GM19099 (cell line): Measurements from ENCODE around the gene ARID5B.
A peak's percentile ranks its signal among the peaks of the same experiment; 100 is the strongest.

Experiments used
- POLR2A ChIP-seq: IDR thresholded peaks from 3 replicates; pipeline ENCODE4 v1.6.1; 2011; ENCODE audit warnings: low read depth; ENCODE audit not compliant: insufficient read length; ENCODE audit errors: extremely low read depth

Gene ARID5B

DNA sequence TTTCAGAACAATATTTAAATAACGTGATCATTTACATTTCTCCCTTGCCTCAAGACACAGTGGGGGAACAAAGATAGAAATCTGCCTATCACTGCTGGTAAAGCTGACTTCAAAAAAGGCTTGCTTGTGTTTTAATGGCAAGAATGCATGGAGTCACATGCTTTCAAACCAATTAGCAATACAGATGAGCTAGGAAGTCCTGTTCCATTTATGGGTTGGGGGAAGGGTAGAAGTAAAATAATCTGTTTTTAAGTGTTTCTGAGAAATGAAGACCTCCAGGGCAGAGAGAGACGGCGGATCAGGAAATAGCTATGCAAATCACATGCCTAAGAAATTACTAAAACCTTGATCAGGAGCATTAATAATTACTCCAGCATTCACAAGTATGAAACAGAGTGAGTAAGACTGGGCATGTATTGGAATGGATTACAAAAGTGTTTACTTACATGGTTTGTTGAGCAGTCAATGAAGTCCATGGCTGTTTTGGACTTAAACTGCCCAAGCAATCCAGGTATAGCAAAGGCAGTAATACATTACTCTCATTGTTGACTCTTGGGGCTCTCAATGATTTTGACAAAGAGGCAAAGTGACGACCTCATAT lies 142.0 kb downstream of the ARID5B start:
- no peak for TF ChIP-seq POLR2A

DNA sequence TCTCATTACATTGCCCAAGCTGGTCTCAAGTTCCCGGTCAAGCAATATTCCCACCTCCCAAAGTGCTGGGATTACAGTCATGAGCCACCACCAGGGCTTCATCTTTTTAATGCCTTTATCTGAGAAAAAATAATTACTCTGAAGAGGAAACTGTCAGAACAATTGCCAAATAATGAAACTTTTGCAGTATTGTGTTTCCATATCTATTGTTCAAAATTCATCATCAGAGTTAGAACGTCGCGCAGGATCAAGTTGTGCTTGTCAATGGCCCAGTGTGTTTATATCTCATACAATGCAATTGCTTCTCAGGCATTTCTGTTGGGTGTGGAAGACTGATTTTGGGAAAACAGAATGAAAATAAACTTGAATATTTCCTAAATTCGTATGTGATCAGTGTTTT lies 143.1 kb downstream of the ARID5B start:
- TF ChIP-seq POLR2A: no peak

DNA sequence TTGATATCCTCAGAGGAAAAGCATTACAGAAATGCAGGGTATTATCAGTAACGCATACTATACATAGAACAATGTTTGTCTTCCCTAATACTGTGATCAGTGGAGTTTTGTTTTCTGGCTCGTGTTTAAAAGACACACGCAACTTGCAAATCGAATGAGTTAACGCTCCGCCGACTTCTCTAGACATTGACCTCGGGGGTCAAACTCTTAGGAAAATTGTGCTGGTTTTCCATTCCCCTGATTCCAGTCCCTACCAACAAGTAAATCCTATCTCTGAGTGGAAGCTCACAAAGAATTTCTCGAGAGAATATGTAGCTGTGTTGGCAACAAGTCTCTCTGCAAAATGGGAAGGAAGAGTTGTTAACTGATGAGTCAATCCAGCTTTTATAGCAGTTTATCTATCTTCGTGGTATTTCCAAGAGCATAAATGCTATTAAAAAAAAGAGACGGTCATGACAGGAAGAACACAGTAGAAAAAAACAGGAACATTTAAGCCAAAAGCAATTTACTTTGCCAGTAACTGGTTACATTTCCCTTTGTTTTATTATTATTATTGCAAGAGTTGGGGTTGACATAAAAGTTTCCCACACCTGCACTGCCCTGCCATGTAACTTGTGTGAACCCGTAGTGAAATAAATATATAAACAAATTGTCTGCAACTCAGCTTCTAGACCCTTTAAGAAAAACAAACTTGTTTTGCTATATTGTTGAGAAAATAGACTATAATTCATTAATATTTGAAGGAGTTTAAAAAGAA lies 144.4 kb downstream of the ARID5B start:
- TF ChIP-seq POLR2A: no peak

DNA sequence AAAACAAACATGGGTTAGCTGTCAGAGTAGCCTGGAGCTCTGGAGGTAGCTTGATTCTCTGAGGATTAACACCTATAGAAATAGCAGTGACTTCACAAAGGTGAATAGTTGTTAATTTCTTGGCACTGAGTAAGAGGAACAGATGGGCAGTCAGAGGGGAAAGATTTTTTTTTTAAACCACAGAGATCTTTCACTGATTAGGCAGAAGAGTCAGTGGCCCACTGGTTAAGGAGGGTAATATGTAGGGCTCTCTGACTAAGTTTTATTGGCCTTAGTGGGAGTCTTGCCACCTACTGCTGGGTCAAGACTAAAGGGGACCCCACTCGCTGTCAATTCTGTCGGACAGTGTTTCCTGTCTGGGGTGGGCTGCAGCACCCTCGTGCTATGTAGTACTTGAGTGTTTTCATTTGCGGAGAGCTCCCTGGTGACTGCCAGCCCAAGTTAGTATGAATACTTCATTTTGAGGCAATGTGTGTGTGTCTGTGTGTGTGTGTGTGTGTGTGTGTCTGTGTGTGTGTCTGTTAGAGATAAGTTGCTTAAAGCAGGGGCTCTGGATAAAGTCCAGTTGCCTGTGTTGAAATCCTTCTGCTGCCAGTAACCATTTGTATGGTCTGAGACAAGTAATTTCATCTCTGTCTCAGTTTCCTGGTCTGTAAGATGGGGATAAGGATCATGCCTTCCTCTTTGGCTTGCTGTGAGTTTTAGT lies 145.2 kb downstream of the ARID5B start:
- TF ChIP-seq POLR2A: peak; percentile 41

DNA sequence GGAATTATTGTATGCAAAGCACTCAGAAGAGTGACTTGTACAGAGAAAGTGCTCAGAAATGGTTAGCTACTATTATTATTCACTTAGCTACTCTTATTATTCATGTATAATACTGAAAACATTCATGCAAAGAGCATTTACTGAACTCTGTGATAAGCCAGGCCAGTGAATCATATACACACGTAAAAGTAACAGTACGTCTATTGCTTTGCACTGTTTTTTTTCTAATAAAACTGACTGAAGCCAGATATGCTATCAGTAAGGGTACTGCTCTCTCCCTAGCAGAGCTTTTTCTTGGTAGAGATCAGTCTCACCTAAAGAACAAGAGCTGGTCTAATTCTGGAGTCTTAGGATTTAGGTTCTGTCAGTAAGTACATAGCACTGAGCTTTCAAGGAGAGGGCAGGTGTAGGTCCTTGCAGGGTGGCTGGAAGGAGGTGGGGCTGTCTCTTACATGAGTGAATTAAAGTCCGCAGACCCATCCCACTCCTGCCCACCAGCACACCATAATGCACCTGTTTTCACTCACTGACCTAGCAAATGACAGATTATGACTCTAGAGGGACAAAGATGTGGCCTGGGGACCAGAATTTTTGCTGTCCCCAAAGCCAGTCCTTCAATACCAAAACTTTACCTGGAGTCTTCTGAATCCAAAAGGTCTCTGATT lies 145.9 kb downstream of the ARID5B start:
- no peak for TF ChIP-seq POLR2A

DNA sequence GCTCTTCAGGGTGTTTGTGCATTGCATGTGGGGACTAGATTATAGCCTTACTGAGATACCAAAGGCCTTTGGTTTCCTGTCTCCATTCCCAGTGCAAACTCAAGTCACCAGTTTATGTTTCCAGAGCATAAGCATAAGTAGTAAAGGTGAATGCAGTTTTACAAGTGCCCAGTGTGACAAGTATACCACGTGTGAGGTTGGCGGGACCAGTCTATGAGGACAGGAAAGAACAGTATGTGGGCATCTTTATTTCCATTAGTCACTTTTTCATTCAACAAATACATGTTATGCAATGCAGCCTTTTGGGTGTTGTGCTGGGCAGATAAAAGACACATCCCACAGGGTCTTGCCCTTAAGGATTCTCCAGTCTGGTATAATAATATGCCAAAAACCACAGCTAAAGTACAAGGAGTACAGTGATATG lies 146.5 kb downstream of the ARID5B start:
- TF ChIP-seq POLR2A: no peak

DNA sequence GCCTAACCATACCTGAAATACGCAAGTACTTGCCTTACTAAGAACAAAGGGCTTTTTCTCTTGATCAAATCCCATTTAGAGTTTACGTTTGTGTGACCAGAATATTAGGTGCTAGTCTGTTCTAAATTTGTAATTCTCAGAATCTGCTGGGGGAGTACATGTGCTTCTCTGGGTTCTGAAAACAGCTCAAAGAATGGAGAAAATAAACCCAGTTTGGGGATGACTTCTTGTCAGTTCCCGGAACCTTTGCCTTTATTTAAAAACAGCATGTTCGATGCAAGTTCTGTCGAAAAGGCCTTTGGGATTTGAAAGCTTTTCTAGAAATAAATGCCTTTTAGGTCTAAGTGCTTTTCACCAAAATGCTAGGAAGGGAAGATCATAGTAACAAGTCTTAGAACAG lies 147.0 kb downstream of the ARID5B start:
- TF ChIP-seq POLR2A: no peak

DNA sequence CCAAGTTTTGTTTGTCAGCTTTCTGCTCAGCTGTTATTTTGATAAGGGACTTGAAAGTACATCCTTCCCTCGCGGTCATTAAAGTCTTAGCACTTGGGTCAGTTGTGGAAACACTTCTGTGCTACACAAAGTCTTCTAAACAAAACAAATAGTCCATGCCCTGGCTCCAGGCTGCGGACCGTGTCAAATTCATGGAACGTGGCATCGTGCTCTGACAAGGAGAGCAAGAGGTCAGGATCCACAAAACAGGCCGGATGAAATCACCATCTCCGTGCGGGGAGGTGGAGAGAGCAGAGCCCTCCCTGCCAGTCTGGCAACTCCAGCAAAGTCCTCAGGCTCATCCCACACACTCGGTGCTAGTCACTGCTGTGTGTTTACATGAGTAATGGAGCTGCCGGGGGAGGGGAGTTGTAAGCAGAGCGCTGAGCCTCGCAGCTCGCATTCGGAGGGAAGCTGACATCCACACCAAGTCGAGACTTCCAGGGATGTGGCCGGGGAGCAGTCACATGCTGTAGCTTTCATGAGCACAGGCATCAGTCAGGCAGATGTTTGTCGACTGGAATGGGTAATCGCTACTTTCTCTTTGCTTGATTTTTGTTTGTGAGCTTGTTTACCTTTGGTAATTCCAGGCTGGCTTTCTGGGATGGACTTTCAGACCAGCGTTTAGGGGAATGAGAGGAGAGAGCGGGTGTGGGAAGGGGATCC lies 147.6 kb downstream of the ARID5B start:
- peak; percentile 57 for TF ChIP-seq POLR2A

DNA sequence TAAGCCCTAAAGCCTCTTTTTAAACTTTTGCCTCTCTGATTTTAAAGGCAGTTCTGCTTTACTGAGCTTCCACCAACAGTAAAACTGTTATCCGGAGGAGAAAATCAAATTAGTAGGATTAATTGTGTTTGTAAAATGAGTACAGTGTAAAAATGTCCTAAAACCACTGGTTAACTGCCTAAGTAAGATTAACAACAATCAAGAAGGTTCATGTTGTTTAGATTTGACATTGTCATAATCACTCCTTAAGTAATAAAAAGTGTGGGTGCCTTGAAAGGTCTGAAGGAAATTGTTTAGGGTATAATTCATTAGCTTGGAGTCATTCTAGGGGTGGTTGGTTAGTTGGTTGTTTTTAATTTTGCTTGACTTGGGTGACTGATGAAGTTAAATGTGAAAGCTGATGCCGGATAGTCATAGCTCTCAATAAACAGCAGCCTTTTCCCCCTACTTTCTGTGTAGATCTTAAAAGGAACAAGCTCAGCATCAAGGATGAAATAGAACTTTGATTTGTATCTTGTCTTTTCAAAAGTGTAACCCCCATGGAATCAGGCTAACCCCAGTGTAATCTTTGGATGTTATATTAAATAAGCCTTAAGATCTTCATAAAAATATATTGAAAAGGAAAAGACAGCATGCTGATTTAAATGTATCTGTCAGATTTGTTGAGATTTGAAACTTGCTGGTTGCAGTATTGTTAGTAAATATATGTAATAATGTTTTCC lies 148.3 kb downstream of the ARID5B start:
- no peak for TF ChIP-seq POLR2A

DNA sequence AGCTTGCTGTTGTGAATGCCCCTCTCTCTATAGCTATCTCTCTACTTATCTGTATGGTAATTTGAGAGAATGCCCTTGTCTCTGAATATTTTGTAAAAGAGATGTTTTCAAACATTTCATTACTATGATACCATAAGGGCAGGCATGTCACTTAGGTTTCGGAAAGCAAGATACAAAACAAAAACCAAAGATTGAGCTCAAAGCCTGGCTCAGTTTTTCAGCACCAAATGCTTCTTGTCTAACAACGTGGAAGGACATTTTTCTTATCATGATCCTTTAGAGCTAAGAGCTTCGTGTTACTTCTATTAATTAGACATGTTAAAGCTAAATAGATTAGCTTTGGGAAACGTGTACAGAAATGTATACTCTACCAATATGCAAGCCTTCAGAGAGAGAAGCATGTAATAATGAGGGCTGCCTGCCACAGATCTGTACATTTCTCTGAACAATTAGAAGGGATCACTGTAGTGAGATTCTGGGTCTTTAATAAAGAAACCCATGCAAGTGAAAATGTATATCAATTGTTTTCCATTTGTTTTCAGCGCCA lies 148.9 kb downstream of the ARID5B start:
- peak; percentile 4 for TF ChIP-seq POLR2A

DNA sequence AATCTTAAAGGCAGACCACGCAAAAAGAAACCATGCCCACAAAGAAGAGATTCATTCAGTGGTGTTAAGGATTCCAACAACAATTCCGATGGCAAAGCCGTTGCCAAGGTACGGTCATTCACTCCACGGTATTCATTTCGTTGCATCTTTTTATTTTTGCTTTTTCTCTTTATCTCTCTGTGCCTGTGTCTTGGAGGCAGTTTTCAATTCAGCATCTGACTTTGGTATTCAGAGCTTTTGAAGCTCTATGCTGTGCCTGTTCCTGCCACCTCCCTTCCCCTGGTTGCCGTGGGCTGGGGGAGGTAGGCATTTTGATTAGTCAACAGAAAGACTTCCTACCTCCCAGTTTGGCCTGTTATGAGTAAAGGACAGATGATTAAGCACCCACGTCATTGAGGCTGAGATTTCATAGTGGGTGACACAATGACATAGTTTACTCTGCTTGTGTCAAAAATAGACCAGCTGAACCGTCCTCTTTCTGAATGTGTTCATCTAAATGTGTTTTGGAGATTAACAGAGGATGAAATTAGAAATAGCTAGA lies 149.5 kb downstream of the ARID5B start:
- TF ChIP-seq POLR2A: peak; percentile 31

DNA sequence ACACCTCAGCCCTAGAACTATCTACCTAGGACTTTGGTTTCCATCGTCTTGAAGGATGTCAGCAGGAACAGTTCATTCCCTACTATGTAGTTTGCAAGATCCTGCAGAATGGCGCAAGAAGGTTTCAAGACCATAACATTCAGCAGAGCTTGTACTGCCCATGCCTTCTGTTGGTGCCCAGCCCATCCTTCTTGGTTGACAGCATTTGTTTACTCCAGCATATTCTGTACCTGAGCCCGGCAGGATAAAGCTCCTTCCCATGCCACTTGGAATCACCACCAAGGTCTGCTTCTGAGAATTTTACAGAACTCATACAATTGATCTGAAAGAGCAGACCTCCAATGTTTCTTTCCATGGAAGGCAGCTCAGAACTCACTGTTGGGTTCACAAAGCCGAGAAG lies 150.8 kb downstream of the ARID5B start:
- no peak for TF ChIP-seq POLR2A

DNA sequence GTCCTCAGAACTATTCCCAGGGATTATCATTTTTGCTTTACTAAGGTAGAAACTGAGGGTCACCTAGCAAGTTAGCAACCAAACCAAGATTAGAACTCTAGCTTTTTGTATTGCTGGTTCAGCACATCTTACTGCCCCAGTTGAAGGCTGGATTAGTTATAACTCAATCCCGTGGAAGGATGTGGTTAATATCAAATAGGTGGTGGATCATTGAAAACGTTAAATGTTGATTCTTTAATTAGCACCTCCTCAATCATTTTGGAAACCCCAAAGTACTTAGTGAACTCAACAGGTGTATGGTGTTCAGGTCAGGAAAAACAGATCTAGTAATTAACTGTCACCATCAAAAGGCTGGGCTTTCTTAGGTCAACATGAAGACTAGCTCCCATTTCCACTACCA lies 152.4 kb downstream of the ARID5B start:
- no peak for TF ChIP-seq POLR2A

DNA sequence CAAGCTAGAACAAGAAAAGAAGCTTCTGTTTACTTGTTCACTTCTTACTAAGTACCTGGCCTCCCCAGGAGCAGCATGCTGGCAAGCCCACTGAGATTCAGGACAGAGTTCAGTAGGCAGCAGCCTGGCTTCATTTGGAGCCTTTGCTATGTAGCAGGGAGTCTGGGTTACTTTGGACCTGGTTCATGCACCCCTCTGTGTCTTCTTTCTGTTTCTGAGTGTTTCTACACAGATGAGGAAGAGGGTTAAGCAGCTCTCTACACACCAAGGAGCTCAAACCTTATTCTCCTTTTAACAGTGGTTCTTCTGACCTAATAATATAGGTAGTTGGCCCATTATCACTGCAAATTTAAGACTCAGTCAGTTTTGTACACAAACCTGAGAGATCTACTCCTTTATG lies 152.9 kb downstream of the ARID5B start:
- no peak for TF ChIP-seq POLR2A
